ENCODE measurements around the gene ULBP1.

DNA sequence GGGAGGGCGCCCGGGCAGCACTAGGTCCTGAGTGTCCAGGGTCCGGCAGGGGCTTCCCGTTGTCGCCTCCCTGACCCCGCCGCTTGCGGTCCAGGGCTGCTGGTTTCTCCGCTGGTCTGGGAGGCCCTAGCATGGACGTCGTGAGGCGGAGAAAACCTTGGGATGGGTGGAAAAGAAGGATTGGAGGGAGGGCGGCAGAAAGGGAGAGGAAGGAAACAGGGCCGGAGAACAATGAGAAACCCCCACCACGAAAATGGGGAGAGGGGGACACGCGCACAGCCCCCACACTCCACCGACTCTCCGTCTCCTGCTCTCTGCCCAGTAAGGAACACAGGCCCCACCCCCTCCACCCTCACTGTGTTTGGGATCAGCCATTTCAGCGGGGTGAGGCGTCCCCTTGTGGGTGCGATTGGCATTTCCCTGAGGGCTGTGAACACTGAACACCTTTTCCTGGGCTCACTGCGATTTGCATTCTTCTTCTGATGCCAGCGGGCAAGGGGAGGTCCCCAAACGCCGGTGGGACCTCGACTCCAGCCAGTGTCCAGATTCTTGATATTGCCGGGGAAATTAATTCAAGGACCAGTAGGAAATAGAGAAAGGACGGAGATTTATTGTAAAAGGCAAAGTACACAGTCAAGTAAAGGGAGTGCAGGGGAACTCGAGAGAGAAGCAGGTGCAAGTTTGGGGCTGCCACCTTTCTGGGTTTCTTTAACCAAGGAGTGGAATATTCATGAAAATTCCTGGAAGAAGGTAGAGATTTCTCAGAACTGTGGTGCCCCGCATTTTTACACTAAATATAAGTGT, 37.6 kb upstream of the ULBP1 start:
- TF ChIP-seq, protein P1, sequence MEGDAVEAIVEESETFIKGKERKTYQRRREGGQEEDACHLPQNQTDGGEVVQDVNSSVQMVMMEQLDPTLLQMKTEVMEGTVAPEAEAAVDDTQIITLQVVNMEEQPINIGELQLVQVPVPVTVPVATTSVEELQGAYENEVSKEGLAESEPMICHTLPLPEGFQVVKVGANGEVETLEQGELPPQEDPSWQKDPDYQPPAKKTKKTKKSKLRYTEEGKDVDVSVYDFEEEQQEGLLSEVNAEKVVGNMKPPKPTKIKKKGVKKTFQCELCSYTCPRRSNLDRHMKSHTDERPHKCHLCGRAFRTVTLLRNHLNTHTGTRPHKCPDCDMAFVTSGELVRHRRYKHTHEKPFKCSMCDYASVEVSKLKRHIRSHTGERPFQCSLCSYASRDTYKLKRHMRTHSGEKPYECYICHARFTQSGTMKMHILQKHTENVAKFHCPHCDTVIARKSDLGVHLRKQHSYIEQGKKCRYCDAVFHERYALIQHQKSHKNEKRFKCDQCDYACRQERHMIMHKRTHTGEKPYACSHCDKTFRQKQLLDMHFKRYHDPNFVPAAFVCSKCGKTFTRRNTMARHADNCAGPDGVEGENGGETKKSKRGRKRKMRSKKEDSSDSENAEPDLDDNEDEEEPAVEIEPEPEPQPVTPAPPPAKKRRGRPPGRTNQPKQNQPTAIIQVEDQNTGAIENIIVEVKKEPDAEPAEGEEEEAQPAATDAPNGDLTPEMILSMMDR (IDR thresholded peaks at IDR 0.05; ENCODE audit: insufficient read depth, low read length, poor library complexity, severe bottlenecking), result peak; percentile 46
- TF ChIP-seq EZH2phosphoT487 (conservative IDR thresholded peaks at IDR 0.05; ENCODE audit: low read length), result no peak
